ENCODE data around the gene ANO1. TPM values are rescaled to one million over a fixed set of nuclear protein-coding genes. Genes with fewer than 3 reads are reported as not detected.
A peak's percentile ranks its signal among the peaks of the same experiment; 100 is the strongest.

ANO1 gene
- total RNA-seq, 2 donors from 2014 or later, result 10.2 to 29.4 TPM

DNA sequence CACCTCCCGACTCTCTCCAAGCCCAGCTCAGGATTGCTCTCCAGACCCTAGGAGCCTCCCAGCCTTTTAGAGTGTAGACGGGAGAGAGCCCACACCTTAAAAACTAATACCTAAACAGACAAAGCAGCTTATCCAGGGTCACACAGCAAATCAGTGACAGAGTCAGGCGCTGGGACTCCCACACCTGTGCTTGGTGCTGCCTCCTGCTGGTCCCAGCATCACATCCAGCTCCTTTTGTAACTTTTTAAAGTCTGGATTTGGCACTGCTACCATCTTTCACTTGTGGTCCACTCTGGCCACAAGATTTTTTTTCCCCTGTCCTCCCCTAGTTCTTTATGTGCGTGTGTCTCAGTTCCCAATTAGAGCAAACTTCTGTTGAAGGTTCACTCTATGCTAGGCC, 4.7 kb downstream of the ANO1 start:
- no peaks in the 10 kb centered on the region for H3K27me3 ChIP-seq
- H3K4me3 ChIP-seq, result no peak overlapping the region
- no peaks in the 10 kb centered on the region for H3K9me3 ChIP-seq
- H3K36me3 ChIP-seq, result no peaks in the 10 kb centered on the region
- TF ChIP-seq, protein P1, sequence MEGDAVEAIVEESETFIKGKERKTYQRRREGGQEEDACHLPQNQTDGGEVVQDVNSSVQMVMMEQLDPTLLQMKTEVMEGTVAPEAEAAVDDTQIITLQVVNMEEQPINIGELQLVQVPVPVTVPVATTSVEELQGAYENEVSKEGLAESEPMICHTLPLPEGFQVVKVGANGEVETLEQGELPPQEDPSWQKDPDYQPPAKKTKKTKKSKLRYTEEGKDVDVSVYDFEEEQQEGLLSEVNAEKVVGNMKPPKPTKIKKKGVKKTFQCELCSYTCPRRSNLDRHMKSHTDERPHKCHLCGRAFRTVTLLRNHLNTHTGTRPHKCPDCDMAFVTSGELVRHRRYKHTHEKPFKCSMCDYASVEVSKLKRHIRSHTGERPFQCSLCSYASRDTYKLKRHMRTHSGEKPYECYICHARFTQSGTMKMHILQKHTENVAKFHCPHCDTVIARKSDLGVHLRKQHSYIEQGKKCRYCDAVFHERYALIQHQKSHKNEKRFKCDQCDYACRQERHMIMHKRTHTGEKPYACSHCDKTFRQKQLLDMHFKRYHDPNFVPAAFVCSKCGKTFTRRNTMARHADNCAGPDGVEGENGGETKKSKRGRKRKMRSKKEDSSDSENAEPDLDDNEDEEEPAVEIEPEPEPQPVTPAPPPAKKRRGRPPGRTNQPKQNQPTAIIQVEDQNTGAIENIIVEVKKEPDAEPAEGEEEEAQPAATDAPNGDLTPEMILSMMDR (IDR thresholded peaks at IDR 0.05), result no peak
- DNase-seq (ENCODE audit: low spot score), result no peak
- H3K4me1 ChIP-seq, result peaks cover 0 to 2% of the 10 kb centered on the region in 2 donors
- H3K27ac ChIP-seq, result no peak overlapping the region

DNA sequence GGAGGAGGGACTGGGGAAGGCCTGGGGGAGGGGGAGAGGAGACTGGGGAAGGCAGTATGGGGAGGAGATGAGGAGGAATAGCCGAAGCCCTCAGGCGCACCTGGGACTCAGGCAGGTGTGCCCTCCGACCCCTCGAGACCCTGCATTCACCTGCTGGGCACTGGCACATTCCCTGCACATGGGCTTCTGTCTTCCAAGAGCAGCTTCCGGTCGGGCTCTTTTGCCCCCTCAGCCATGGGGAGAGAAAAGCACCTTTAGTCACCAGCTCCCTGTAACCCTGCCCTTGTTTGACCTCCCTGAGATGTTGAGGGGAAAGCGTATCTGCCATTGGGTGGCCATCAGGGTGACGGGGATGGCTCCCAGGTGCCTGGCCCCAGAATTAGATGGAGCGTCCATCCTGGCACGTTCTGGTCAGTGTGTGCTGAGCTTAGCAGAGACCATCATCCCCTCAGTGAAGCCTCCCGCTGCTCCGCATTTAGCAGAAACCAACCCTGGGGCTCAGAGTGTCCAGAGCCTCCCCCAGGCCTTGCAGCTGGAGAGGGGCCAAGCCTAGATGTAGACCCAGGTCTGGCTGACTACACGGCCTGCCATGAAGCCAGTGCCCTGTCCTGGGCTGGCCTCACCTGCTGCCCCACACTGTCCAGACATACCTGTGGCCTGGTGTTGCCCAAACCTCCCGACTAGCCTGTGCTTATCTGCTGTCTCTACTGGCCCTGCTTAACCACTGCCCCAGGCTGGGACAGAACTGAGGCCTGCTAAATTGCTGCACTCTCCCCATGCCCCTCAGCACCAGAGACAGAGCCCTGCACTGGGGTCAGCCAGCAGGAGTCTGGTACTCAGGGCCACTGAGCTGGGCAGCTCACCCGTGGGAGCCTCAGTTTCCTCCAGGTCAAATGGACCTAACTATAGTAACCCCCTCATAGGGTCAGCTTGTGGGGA, 6.2 kb downstream of the ANO1 start:
- TF ChIP-seq, protein P1 (IDR thresholded peaks at IDR 0.05), result no peak
- Histone ChIP-seq H3K4me3 (no peak overlapping the region), H3K36me3 (no peaks in the 10 kb centered on the region), H3K27me3 (no peaks in the 10 kb centered on the region), H3K27ac (no peak overlapping the region), H3K9me3 (no peaks in the 10 kb centered on the region), H3K4me1 (no peaks in the 10 kb centered on the region)
- DNase-seq (ENCODE audit: low spot score), result no peak

DNA sequence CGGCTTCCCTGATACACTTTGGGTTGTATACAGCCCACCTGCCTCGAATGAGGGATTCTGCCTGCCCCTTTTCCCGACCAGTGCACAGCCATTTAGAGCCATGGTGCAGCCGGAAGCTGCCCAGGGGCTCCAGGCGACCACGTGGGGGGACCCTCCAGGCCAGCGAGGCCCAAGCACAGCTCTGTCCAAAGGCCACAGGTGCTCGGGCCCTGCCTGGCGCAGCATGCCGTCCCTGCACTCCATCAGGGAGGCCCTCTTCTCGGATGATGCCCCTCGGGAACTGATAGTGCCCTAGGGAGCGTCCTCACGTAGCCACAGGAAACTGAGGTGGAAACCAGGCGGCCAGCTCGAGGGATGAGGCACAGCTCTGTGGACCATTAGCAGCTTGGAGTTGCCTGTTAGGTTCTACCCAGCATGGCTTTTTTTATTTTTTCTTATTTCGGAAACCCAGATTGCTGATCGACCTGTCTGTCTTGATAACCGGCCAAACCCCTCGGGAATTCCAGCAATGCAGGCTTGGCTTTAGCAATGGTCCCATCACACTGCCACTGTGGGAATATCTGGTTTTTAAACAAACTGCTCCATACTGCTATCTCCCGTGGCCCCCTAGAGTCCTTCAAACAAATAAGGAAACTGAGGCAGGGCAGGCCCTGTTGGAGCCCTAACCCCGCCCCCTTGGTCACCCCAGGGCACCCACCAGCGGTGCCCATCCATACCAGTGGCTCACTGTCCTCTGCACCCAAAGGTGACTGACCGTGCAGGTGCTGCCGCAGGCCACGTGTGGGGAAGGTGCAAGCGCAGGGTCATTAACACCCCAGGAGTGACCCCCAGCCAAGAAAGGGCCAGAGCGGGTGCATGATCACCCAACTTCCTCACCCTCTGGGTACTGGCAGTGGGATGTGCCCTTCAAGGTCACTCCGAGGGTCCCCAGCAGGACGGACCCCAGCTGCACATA, 8.0 kb downstream of the ANO1 start:
- Histone ChIP-seq H3K27ac (peak overlapping the region in 1 of 2 donors; percentile 10), H3K36me3 (no peaks in the 10 kb centered on the region), H3K27me3 (no peaks in the 10 kb centered on the region), H3K4me3 (no peak overlapping the region), H3K9me3 (no peaks in the 10 kb centered on the region), H3K4me1 (peaks cover 0 to 5% of the 10 kb centered on the region in 2 donors)
- TF ChIP-seq, protein P1 (IDR thresholded peaks at IDR 0.05), result no peak
- DNase-seq (ENCODE audit: low spot score), result no peak

DNA sequence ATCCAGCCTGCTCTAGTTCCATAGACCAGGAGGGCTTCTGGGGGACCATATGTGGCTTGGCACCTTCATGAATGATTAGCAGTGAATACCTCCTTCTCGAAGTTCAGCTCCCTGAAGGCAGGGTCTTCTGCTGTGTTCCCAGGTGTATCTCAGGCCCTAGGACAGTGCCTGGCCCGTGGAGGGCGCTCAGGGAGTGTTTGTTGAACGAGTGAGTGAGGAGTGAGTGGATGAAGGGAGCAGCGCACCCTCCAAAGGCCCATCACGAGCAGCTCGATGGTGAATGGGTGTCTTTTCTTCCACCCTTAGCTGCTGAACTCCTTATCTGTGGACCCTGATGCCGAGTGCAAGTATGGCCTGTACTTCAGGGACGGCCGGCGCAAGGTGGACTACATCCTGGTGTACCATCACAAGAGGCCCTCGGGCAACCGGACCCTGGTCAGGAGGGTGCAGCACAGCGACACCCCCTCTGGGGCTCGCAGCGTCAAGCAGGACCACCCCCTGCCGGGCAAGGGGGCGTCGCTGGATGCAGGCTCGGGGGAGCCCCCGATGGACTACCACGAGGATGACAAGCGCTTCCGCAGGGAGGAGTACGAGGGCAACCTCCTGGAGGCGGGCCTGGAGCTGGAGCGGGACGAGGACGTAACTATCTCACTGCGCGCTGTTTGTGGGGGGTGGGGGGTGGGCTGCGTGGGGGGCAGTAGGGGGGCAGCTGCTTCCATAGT, 9.5 kb downstream of the ANO1 start:
- Histone ChIP-seq H3K4me1 (peaks cover 0 to 8% of the 10 kb centered on the region in 2 donors), H3K27ac (no peak overlapping the region)
- TF ChIP-seq, protein P1 (IDR thresholded peaks at IDR 0.05), result no peak

DNA sequence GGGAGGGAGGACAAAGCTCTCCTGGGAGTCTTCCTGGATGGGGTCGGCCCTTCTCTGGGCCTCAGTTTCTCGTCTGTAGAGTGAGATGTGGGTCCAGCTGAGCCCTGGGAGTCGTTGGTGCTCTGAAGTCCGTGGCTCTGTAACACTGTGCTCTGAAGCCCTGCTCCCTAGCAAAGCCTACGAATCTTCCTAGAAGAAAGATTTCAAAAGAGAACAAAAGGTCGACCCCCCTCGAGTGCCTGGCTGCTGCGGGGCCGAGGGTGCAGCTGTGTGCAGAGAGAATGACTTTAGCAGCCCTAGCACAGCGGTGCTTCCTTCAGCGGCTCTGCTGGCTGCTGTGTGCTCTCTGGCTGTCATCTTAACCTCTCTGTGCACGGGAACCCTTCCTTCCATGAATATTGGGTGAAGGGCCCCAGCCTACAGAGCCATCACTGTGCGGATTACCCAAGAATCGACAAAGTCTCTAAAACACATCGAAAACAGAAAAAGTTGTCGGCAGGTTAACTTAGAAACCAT, 10.7 kb downstream of the ANO1 start:
- H3K36me3 ChIP-seq, result no peaks in the 10 kb centered on the region
- peaks cover 0 to 8% of the 10 kb centered on the region in 2 donors for H3K4me1 ChIP-seq
- DNase-seq (ENCODE audit: low spot score), result no peak
- H3K27ac ChIP-seq, result no peak overlapping the region
- TF ChIP-seq, protein P1 (IDR thresholded peaks at IDR 0.05), result no peak
- no peaks in the 10 kb centered on the region for H3K27me3 ChIP-seq
- H3K4me3 ChIP-seq, result no peak overlapping the region
- H3K9me3 ChIP-seq, result no peaks in the 10 kb centered on the region

More for the DNA sequence above, 9.5 kb downstream of the ANO1 start:
- Histone ChIP-seq H3K4me3 (no peak overlapping the region), H3K9me3 (no peaks in the 10 kb centered on the region), H3K36me3 (no peaks in the 10 kb centered on the region), H3K27me3 (no peaks in the 10 kb centered on the region)
- DNase-seq (ENCODE audit: low spot score), result no peak

All from right atrium auricular region (tissue), 2 donors.